Suppressor macrophage (primary cell): Measurements from ENCODE around the gene EBNA1BP2.
A peak's percentile ranks its signal among the peaks of the same experiment; 100 is the strongest.
"Not testable (repeated sequence)": the region's sequence is repeated elsewhere in the genome, so short reads cannot be mapped to it uniquely, and the experiment has no call there.

Experiments
- DNase-seq, 4 experiments: peaks; one replicate each; pipeline ENCODE4 v3.0.0-alpha.2; 2020 to 2022

EBNA1BP2 gene

DNA sequence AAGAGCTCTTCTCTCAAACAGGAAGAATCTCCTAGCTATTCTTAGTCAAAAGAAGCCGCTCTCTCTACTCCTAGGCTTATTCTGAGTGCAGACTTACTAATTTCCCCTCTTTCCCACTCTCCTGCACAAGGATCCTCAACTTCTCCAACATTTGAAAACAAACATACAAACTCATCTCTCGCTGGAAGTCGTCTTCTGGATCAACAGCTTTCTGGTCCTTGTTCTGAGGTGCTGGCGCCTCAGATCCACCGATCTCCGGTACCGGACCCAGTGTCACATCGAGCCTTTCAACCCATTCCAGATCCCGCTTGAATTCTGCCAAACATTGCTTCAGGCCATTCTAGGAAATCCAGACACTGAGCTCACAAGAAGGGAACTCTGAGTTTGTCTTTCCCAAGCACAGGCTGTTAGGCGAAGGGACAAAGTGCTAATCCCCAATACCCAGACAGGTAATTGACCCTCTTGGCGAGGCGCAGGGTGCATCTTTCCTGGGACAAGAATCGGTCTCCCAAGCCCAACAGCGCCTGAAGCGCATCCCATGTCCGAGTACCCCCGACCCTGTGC, 696 bp downstream of the EBNA1BP2 start:
- DNase-seq, result peak in 1 of 4 experiments; percentile 3

DNA sequence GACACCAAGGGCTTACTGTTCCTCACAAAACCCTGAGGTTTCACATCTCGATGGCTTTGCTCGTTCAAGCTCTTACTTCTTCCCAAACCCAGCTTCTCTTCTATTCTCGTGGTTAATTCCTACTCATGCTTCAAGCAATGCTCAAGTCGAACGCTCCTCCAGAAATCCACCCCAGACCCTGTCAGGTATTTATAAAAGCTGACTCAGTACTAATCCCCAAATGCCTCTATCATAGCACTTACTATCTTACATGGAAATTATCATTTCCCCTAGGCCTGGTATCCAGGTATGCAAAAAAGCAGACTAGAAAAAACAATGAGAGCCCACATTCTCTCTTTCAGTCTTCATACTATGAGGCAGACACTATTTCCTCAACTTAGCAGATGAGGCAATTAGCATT, 6.3 kb downstream of the EBNA1BP2 start:
- no peak for DNase-seq

DNA sequence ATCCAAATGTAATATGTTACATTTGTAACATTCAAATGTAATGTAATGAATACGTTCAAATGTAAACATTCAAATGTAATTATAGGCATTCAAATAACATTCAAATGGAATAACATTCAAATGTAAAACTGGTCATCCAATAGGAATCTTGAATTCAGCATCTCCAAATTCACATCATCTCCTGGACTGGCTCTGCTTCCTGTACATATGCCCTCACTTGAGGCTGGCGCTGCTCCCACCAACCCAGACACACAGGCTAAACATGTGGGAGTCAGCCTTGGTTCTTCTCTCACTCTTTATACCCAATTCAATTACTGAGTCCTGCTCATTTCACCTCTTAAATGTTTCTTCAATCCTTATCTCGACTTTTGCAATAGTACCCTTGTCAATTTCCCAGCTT, 6.9 kb downstream of the EBNA1BP2 start:
- DNase-seq, result no peak

DNA sequence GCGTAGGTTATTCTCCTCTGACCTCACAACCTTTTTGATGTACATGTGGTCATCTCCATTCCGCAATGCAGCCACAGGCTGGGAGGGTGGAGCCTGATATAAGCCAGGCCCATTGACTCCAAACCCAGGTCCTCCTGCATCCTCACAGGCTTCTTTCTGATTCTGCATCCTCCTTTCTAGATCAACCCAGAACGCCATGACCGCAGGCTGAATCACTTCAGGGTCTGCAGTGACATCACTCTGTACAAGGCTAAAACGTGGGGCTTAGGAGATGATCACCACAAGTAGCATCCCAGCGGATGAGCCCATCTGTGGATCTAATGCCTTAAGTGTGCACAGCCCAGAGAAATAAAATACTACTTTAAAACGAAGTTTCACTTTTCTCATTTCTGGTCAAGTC, 16.1 kb downstream of the EBNA1BP2 start:
- no peak for DNase-seq

DNA sequence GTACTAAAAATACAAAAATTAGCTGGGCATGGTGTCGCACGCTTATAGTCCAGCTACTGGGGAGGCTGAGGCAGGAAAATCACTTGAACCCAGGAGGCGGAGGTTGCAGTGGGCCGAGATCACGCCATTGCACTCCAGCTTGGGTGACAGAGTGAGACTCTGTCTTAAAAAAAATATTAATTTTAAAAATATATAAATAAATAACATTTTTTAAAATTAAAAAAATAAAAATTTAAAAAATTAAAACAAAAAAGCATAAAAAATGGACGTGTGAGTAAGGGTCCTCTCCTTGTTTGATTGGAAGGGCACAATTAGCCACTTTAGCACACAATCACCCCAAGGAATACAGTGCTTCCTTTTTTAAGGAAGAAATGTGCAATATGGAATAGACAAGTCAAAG, 18.6 kb downstream of the EBNA1BP2 start:
- no peak for DNase-seq

DNA sequence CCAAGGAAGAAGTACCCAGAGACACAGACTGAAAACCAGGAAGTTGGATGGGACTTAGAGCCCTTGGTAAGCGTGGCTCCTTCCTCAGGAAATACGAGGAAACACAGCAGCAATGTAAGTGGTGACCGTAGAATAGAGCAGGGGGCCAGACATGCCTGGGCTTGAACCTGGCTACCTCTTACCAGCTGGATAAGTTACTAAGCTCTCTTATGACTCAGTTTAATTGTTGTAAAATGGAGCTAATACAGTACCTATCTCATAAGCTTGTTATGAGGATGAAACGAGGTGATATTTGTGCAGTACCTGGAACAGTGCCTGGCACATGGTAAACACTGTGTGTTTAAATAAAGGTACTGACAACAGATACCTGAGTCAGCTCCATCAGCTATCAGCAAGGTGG, 19.2 kb downstream of the EBNA1BP2 start:
- peak in 3 of 4 experiments; percentile 13 to 46 (median 15) for DNase-seq

DNA sequence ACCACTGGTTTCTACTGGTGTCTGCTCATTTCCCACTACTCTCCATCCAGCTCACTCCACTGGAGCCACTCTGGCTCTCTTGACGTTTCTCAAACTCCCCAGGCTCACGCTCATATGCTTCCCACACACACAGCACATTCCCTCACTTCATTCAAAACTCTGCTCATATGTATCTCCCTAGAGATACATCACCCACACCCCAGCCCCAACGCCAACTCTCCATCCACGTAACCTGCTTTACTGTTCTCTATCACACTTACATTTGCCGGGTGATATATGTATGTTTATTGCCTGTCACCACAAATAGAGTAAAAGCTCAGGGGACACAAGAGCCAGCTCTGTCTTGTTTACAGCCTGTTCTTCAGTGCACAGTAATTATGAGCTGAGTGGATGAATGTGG, 22.2 kb downstream of the EBNA1BP2 start:
- DNase-seq, result no peak

DNA sequence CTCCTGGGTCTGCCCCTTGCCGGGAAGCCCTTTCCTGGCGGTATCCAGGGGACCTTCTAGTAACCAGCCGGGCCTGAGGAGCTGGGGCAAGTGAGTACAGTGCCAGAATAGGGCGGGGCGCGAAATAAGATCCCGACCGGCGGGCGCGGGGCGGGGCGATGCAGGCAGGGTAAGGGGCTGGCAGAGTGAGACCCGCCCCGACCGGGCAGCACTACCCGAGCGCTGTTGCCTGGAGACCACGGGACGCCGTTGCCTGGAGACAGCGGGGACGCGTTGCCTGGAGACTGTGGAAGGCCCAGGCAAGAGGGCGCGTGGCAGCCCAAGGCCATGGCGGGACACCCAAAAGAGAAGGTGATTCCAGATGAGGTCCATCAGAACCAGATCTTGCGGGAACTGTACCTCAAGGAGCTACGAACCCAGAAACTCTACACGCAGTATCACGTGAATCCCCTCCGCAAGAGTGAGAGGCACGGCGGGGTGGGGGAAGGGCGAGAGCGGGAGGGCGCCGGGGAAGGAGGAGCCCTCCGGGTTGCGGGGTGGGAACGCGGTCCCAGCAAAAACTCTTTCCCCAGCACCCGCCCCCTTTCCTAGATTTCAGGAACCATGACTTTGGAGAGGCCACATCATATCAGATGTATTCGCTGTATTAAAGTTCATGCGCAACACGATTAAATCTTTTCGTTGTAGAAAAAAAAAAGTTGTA, 24.3 kb downstream of the EBNA1BP2 start:
- peak in 2 of 4 experiments; percentile 10 to 22 for DNase-seq

DNA sequence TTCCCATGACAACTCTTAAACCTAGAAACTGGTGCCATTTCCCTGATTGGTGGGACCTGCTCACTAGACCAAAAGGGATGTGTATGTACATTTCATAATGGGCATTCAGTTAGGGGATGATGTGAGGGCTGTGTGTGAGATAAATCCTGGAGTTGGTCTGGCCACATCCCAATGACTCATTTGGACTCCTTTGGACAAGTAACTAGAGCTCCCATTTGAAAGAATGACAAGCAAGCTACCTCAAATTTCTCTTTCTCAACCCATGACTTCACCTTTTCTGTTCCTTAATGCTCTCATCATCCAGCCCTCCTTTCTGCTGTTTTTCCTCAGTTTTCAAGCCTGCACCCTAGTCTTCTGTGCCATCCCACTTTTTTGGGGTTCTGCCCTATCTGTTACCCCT, 27.9 kb downstream of the EBNA1BP2 start:
- no peak for DNase-seq

DNA sequence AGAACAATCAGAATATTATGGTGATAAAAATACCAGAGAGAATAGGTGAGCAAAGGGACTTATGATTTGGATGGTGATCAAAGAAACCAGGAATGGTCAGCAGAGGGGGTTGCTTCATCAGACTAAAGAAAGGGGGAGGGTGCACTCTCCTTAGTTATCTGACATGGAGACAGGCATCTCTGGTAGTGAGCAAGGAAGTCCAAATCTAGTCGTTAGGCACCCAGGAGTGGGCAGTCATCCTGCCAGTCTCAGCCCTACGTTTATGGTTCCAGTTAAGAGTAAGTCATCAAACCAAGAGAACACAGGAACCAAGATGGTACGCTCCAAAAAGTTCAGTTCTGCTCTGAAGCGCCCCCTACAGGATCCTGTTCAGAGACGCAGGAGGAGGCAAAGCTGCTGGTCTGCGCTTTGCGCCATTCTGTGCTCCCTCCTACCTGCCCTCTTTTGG, 28.6 kb downstream of the EBNA1BP2 start:
- peak in 1 of 4 experiments; percentile 11 for DNase-seq

DNA sequence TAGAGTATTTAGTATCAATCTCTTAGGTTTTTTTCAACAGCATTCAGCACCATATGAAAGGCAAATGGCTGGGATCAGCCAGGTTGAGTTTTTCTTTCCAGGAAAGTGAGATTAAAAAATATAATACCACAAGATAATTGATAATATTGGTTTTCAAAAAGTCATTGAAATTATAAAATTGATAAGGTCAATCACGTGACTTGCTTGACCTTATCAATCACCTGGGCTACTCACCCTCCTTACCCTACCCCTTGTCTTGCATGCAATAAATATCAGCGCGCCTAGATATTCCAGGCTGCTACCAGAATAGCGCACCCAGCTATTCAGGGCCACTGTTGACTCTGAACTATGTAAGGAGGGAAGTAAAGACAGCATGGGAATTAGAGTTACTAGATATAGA, 31.5 kb downstream of the EBNA1BP2 start:
- DNase-seq, result no peak

DNA sequence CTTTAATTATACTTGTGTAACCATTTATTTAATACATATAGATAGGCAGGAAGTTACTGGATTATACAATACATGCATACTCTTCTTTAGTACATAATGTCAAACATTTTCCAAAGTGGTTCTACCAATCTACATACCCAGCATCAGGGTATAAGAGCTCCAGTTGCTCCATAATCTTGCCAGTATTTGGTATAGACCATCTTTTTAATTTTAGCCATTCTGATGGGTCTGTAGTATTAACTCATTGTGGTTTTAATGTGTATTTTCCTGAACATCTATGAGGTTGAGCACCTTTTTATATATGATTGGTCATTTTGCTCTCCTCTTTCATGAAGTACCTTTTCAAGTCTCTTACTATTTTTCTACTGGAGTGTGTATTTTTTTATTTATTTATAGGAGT, 32.1 kb downstream of the EBNA1BP2 start:
- no peak for DNase-seq

DNA sequence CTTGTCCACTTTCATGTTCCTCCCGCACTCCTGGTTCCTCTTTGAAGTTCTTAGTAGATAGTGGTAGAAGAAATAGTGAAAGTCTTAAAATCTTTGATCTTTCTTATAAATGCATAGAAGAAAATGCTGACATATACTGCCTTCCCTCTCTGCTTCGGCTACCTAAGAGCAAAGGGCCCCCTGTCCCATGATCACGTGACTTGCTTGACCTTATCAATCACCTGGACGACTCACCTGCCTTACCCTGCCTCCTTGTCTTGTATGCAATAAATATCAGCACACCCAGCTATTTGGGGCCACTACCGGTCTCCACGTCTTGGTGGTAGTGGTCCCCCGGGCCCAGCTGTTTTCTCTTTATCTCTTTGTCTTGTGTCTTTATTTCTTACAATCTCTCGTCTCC, 32.8 kb downstream of the EBNA1BP2 start:
- DNase-seq, result not testable (repeated sequence)

DNA sequence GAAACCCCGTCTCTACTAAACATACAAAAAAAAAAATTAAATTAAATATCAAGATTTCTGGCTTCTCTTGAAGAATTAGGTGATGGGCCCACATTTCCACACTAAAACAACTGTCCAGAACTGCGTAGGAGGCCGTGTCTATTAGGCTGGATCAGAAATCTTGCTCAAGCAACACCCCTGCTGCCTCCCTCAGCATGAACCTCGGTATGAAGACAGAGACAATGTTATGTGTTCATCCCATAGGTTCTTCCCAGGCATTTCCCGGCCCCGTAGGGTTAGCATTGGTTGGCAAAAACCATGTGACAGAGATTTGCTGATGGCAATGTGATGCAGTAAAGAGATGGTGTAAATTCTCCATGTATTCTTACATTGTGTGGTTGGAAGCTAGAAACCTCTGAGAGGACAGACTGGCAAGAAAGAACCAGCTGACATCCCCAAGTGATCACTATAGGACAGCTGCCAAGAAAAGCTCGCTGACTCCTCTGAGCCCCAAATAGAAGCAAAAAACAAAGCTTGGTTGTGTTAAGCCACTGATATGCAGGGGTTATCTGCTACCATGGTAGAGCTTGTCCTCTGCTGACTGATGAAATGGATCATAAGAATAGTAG, 34.5 kb downstream of the EBNA1BP2 start:
- DNase-seq, result no peak

DNA sequence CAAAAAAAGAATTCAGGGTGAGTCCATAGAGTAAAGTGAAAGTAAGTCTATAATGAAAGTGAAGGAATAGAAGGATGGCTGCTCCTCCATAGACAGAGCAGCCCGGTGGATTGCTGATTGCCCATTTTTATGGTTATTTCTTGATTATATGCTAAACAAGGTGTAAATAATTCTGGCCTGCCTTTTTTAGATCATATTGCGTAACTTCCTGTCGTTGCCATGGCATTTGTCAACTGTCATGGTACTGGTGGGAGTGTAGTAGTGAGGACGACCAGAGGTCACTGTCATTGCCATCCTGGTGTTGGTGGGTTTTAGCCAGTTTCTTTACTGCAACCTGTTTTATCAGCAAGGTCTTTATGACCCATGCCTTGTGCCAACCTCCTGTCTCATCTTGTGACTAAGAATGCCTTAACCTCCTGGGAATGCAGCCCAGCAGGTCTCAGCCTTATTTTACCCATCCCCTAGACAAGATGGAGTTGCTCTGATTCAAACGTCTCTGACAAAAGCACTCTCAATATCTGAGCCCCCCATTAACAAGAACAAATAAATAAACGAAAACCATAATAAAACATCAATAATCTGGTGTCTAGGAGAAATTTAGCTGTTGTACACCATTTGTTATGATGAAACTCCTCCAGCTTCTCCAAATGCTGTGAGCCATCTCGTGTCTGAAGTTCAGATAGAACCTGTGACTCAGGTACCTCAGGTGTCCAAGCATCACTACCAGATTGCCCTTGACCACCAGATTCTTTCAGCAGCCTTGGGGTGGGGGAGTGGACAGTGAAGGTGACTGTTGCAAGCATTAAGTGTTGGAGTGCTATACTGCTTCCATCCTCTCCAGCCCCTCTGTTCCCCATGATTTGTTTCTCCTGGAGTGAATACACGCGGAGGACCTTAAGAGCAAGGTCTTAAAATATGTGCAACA, 36.0 kb downstream of the EBNA1BP2 start:
- no peak for DNase-seq

DNA sequence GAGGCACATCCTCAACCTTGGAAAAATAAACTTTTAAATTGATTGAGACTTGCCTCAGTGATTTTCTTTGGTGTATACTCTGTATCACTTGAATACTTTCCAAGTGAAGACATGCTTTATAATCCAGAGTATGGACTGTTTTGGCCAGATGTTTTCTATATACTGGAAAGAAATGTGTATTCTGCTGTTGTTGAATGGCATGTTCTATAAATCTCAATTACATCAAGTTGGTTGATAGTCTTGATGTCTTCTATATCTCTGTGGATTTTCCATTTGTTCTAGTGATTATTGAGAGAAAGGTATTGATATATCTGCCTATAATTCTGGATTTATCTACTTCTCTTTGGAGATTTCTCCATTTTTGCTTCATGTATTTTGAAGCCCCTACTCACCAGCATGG, 37.5 kb downstream of the EBNA1BP2 start:
- no peak for DNase-seq

DNA sequence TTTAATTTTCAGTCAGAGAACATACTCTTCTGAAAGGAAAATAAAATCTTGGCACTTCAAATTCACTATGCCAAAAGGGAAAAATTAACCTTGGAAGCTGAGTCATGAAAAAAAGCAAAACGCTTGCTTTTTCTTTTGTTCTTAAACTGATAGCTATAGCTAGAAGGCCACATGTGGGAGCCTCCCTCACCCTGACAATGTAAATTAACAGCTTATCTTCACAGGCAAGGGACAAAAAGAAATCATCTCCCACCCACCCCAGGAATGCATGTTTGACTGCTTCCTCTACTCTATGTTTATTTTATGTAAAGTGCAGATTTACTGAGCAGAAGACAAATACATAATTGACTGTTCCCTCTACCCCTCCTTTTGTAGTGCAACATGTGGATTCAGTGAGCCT, 38.0 kb downstream of the EBNA1BP2 start:
- no peak for DNase-seq

DNA sequence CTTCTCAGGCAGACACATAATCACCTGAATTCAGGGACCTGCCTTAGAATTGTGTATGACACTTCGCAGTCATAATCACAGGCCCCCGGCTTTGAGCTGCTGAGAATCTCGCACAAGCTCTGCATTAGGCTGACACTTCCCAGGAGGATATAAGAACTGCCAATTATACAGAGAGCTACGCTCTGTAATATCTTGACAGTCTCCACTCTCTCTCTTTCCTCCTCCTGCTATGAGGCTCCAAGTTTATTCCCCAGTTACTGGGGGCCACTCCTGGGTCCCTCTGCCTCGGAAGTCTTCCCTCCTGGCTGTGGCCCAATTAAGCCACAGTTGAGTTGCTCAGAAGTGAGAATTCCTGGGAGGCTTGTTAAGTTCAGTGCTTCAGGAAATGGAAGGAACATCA, 42.7 kb downstream of the EBNA1BP2 start:
- no peak for DNase-seq

DNA sequence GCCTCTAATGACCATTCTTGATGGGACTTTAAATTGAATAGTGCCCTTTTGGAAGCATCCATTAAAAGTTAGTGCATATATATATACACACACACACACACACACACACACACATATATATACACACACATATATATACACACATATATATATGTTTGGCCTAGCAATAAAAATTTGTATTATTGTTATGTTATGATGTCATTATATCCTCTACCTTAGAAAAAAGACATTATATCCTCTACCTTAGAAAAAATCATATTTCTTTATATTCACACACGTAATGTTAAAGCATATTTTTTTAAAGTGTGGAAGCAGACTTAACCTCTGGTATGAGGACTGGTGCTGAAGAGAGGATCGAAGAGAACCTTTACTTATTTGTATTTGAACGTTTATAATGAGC, 43.3 kb downstream of the EBNA1BP2 start:
- no peak for DNase-seq

DNA sequence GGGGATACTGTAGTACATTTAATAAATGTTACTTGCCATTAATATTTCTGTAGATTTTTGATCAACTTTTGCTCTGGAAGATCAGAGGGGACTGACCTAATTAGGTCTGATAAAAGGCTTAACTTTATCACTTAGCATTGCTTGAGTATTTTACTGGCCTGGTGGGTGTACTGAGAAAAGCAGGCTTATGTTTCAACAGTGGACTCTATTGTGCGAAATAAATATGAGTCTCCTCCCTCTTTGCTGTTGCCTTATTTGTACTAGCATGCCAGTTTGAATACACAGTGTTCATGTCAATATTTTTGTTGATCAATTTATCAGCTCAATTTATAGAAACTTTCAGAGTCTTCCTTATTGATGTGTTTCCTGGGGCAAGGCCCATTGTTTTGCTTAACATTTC, 49.1 kb downstream of the EBNA1BP2 start:
- DNase-seq, result no peak

DNA sequence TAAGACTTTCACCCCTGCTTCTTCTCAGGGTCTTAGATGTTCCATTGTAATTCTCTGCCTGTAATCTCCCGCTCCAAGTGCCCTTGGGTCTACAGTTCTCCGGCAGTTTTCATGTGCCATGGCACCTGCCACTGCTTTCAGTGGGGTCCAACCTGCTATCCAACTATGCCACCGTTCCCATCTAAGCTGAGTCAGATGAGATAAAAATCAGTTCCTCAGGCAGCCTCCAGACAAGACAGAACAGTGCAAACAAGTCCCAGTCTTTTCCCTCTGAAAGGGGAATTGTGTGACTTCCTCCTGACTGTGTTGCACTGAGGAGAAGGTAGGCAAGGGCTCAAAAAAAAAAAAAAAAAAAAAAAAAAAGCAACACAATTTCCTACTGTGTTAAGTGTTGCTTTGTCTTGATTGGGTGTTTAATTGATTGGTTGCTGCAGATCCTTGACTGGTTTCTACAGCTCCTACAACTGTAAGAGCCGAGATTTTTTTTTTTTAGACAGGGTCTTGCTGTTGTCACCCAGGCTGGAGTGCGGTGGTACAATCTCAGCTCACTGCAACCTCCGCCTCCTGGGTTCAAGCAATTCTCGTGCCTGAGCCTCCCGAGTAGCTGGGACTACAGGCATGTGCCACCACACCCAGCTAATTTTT, 50.7 kb downstream of the EBNA1BP2 start:
- no peak for DNase-seq

DNA sequence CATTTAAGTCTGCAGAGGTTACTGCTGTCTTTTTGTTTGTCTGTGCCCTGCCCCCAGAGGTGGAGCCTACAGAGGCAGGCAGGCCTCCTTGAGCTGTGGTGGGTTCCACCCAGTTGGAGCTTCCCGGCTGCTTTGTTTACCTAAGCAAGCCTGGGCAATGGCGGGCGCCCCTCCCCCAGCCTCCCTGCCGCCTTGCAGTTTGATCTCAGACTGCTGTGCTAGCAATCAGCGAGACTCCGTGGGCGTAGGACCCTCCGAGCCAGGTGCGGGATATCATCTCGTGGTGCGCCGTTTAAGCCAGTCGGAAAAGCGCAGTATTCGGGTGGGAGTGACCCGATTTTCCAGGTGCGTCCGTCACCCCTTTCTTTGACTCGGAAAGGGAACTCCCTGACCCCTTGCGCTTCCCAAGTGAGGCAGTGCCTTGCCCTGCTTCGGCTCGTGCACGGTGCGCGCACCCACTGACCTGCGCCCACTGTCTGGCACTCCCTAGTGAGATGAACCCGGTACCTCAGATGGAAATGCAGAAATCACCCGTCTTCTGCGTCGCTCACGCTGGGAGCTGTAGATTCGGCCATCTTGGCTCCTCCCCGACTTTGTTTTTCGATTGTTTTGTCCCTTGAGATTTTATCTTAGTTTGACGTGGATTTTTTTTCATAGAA, 52.0 kb downstream of the EBNA1BP2 start:
- not testable (repeated sequence) for DNase-seq
